ENCODE data around the gene ENTHD1. TPM values are rescaled to one million over a fixed set of nuclear protein-coding genes. Genes with fewer than 3 reads are reported as not detected.
"Not testable (repeated sequence)": the region's sequence is repeated elsewhere in the genome, so short reads cannot be mapped to it uniquely, and the experiment has no call there.

ENTHD1 gene
- total RNA-seq, 1 donor from 2014 or later = not detected

DNA sequence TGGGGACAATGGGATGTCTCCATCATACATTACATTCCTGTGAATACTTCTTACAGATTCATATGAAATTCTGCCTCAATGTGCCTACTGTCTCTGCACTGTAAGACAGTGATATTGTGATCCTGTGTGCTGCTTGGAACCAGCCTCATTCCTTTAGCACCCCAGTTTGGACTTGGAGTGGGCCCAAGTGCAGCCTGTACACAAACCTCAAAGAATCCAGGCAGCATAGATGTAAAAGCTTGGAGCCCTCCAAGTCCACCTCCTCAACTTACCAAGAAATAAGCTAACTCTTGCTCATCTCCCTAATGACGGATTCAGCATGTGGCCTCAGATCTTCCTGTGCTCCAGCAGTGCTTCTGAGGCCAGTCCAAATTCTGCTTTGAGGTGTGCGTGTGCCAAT, 31.7 kb upstream of the ENTHD1 start:
- no peak for DNase-seq (ENCODE audit: low spot score)

DNA sequence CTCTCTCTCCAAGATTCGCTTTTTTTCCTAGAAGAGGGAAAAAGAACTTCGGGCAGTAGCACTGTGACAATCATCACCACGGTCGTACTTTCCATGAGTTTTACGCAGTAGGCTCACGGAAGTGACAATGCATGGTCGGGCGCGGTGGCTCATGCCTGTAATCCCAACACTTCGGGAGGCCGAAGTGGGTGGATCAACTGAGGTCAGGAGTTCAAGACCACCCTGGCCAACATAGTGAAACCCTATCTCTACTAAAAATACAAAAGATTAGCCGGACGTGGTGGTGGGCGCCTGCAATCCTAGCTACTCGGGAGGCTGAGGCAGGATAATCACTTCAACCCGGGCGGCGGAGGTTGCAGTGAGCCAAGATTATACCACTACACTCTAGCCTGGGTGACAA, 30.7 kb upstream of the ENTHD1 start:
- no peak for DNase-seq (ENCODE audit: low spot score)

DNA sequence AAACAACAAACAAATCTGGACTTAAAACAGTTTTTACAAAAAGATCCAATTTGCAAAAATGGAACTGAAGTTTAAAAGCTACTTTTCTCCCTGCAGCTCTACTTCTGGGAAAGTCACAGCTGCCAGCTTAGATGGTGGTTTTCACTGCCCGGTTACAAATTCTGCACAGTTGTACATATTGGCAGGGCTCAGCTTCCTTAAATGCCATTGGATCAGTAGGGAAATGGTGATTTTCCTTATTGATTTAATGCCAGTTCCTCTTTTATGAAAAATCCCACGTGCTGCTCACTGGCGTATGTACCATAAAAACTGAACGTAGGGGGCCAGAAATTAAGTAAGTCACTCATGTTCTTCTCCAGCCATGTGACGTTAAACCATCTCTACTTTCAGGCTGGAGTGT, 30.1 kb upstream of the ENTHD1 start:
- DNase-seq (ENCODE audit: low spot score) = no peak

DNA sequence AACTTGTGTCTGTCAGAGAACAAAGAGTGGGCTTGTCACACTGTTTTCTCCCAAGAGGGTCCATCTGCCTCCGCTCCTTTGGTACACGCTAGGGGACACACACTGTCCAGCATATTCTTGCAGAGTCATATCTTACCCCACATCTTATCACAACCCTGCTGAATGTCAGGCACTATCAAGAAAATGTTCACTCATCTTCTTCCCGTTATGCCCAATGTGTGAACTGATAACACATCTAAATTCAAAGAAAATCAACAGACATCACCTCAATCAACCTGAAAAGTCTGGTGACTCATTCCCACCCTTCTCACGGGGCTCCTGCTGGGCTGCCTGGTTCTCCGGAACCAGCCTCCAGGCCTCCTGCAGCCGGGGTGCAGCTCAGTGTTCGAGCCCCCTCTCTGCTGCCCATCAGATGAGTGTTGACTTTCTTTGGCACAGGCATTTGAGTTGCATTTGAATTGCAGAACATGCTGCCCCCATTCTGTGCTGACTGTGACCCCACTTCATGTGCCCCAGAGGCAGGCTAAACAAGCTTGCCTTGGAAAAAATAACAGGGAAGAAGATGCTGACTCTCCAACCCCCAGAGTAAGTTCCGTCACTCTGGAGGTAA, 26.7 kb upstream of the ENTHD1 start:
- no peak for DNase-seq (ENCODE audit: low spot score)

DNA sequence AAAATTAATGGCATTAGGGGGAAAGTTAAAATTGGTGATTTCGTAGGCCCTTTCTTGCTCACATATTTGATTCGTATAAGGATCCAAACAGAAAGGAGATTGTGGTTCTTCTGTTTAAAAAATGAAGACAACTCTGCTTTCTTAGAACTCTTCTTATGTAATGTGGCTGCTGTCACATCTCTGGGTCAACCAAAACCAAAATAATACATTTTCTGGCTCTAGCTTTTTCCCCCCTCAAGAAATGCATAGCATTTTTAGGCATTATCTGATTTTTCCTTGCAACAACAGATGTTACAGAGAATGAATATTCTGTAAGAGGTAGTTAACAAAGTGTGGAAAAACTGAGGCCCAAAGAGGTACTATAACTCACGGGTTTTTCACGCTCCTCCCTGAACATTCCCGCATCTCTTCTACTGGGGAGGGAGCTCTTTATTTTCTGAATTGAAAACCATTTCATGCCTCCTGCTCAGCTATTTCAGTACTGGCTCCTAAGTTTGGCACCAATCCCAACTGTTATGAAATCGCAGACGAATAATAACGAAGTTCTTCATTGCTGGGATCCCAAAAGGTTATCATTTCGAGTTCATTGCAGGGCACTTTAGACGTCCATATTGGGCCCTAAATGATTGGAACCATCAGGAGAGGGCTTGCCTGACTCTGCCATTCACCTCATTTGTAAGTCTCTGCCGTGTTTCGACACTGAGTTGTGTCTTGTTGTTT, 24.4 kb upstream of the ENTHD1 start:
- DNase-seq (ENCODE audit: low spot score) = no peak

DNA sequence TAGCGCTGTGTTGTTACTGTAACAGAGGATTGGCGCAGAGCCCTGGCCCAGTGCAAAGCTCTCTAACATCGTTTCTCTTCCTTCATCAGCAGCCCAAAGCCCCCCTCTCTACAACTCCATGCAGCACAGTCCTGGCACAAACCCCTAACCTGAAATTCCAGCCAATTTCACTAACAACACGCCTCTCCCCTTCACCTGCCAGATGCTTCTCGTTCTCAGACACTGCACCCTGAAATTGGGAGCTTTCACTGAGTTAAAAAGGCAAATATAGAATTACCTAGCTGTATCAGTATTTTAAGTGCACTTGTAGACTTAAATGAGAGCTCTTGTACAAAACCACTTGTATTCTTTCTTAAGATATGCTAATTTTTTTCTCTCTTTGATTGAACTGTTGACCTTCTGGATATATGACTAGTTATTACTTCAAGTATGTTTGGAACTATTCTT, 23.7 kb upstream of the ENTHD1 start:
- DNase-seq (ENCODE audit: low spot score) = no peak

DNA sequence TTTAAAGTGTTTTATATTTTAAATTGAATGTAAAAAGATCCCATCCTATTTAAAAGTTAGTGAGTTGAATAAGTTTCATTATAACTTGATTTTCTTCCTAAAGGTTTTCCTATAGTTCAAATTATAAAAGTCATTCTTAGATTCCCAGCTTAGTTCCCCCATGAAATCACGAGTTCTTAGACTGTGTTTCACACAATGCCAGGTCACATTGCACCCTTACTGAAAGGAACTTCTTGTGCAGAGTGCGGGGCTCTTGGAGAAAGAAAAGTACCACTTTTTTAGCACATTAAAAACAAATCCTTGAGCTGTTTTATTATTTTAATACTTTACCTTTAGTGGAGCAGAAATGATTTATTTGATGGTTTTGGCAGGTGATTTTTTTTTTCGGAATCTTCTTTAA, 22.9 kb upstream of the ENTHD1 start:
- no peak for DNase-seq (ENCODE audit: low spot score)

DNA sequence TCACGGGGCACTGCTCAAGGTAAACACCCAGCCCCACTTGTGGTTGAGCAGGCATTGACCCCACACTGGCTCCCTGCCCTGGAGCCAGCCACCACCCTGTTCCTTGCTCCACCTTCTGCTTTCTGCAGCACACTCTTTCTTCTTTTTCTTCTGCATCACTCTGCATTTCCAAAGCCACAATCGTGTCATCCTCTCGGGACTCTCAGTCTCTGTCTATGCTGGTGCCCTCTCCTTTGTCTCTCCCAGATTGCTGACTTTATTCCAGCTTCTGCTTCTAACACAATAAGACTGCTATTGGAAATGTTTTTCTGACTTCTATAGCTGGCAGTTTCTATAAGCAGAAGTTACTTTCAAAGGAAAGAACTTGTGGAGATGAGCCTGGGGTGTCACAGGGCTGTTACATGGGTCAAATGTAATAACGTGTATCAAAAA, 21.8 kb upstream of the ENTHD1 start:
- DNase-seq (ENCODE audit: low spot score) = no peak

DNA sequence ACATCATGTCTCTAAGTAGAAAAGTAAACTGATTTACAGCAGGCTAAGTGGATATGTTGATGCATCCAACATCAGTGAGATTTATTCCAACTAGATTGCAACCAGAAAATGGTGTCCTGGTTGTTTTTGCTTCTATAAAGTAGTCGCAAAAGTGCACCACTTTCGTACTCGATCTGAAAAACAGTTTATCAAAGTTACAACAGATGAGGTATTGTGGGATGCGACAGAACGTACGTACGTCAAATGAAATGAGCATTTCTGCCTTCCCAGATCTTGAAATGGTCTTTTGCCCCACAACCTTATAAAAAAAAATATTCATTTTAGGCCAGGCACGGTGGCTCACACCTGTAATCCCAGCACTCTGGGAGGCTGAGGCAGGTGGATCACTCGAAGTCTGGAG, 21.0 kb upstream of the ENTHD1 start:
- DNase-seq (ENCODE audit: low spot score) = no peak

DNA sequence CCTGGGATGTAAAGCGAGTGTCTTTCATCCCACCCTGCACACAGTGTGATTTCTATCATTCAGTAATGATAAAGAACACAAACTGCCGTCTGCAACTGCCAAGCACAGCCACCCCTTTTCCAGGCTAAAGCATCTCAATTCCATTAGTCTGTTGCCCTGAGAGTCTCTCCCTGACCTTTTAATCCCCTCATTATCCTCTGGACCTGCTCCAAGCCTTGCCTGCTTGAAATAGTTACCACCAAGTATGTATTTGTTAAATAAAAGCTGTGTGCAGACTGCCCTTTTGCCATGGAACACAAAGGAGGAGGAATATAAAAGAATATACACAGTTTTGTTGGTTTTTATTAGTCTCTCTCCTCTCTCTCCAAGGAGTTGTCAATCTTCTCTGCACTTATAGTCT, 20.3 kb upstream of the ENTHD1 start:
- no peak for DNase-seq (ENCODE audit: low spot score)

DNA sequence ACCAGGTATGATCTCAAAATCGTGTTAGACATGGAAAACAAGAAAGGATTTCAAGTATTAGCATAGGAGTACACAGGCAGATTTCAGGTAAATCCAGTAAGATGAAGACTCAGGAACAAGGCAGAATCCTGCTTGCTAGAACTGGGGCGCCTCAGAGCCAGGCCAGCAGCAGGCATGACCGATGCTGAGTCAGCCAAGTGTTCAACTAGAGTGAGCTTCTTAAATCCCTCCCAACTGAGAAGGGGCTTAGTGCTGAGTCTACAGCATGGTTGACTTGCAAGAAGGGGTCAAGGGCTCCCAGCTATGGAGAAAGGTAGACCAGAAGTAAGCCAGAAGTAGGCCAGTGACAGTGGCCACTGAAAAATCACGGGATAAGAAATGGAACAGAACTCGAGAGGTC, 19.8 kb upstream of the ENTHD1 start:
- no peak for DNase-seq (ENCODE audit: low spot score)

DNA sequence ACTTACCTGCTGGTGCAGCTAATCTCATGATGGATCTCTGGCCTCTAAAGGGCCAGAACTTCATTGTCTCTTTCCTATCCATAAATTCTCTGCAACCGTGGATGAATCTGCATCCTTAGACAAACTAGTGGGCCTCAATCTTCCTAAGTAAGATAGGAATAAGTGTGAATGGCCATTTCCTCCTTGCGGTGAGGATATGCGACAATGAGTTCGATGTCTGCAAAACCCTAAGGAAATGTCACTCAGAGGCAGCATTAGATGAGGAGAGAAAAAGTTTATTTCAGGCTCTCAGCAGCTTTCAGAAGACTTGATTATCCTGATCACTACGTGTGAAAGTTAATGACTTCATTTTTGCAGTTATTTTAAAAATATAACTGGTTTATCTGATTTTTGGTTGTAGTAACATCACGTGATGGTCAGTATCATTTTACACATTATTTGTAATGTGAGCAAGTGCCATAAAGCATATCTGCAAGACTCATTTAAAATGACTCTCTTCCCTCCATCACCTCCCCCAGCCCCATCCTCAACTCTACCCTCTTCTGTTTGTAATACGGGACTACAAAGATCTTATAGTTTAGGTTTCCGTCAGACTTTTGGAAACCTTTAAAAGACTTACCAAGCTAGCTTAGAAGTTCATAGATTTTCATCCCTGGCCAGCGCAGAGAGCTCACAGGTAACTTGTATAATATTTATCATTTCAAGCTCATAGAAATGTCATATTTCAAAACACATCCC, 17.5 kb upstream of the ENTHD1 start:
- no peak for DNase-seq (ENCODE audit: low spot score)

DNA sequence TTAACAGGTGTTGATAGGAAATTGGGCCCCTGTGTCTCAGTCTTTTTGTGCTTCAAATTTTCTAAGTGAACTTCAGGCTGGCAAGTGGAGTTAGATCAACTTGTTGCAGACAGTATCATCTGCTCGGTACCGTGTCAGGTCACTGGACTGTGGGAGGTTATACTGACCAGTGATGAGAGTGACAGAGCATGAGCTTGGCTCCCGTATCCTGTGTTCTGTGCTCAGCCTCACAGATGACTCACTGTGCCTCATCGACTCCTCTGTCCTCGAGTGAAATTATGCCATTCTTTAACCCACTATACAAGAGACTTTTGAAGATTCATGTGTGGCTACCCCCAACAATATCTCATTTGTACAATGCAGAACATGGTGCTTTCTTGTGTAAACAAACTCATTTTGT, 15.2 kb upstream of the ENTHD1 start:
- DNase-seq (ENCODE audit: low spot score) = no peak

DNA sequence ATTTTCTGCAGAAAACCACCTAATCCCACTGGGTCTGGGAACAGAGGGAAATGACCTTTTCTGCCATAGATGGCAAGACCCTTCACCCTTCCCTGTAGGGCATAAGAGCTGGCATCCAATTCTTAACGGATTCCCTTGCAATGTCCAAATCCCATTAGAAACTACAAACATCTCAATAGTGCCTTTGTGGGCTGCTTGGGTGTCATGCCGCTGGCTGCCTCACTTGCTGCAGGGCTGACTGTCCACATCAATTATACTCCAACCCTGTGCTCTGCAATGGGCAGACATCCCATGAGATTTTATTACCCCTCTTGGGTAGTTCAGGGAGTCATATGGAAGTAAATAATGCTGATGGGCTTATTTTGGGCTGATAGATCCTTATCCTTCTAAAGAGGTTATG, 14.6 kb upstream of the ENTHD1 start:
- no peak for DNase-seq (ENCODE audit: low spot score)

DNA sequence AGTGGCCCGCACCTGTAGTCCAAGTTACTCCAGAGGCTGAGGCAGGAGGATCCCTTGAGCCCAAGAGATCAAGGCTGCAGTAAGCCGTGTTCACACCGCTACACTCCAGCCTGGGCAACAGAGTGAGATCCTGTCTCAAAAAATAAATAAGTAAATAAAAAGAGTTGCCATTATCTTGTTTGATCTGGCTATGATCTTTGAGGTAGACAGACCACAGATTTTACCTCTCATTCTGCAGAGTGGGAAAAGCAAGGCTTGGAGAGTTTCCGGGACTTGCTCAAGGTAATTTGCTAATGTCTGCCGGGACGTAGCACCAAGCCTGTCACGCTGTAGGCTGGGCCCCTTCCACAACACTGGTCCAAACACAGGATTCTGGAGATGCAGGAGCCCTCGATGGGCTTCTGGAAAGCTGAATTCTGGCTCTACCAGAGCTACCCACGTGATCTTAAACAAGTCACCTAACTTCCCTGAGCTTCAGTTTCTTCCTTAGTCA, 14.1 kb upstream of the ENTHD1 start:
- no peak for DNase-seq (ENCODE audit: low spot score)

DNA sequence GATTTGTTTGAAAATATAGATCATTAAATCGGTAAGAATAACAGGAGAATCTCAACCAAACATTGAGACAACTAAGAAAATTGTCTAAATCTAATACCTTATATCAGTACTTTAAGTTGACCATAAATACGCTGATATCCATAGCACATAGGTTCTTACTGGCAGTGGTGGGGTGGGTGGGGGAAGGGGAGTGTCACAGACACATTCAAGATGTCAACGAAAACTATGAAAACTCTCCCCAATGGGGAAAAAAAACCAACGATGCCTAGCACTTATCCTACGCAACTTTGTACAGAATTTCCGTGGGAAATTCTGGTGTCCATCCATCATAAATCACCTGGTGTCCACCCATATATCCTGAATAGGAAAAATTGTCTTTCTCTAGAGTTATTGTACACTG, 13.5 kb upstream of the ENTHD1 start:
- DNase-seq (ENCODE audit: low spot score) = no peak

DNA sequence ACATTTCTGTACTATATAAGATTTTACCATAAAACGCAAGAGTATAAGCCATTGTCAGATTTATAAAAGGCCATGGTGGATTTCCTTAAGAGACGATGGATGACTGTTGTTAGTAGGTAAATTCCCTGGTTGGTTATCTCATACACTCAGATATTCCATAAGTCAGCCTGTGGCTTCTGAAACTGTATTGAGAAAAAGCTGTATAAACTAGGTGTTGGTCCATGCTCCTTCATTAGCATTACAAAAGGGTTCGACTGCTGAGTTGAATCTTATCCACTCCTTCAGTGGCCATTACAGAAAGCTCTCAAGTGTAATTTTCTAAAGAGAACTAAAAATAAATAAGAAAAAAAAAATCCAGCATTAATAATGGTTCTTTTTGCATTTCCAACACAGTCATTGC, 12.6 kb upstream of the ENTHD1 start:
- DNase-seq (ENCODE audit: low spot score) = no peak

DNA sequence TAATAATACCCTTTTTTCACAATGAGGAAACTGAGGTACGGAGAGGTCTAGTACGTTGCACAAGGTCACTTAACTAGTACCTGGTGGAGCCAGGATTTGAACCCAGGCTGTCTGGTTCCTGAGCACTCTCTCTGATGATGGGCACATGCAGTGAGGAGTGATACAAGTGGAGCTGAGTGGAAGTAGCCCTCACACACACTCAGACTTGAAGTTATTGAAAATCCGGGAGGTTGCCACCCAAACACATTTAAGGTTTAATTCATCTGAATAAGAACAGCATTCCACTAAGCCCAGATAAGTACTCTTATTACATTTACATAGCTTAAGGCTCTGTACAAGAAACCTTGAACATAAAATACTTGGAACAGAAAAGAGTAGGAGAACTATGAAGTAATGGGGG, 12.1 kb upstream of the ENTHD1 start:
- DNase-seq (ENCODE audit: low spot score) = no peak

DNA sequence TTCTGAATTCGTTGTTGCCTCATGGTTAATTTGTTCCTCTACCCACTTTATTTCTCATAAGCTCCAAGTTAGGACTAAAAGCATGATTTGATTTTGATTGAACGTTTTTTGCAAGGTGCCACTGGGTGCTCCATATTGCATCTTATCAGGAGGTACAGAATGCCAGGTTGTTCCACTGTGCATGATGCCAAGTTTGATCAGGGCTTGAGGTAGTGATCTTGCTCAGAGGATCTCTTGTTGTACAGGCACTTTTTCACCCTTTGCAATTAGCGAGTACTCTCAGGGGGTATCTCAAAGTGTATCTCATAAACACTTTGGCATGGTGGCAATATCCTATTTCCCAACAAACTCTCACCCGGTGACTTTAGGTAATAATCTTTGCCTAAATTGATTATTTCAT, 11.3 kb upstream of the ENTHD1 start:
- no peak for DNase-seq (ENCODE audit: low spot score)

DNA sequence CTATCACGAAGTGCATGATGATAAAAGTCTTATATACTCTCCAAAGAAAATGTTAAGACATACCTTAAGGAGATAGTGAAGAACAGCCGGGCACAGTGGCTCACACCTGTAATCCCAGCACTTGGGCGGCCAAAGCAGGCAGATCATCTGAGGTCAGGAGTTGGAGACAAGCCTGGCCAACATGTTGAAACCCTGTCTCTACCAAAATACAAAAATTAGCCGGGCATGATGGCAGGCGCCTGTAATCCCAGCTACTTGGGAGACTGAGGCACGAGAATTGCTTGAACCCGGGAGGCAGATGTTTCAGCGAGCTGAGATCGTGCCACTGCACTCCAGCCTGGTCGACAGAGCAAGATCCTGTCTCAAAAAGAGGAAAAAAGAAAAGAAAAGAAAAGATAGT, 10.5 kb upstream of the ENTHD1 start:
- DNase-seq (ENCODE audit: low spot score) = not testable (repeated sequence)

DNA sequence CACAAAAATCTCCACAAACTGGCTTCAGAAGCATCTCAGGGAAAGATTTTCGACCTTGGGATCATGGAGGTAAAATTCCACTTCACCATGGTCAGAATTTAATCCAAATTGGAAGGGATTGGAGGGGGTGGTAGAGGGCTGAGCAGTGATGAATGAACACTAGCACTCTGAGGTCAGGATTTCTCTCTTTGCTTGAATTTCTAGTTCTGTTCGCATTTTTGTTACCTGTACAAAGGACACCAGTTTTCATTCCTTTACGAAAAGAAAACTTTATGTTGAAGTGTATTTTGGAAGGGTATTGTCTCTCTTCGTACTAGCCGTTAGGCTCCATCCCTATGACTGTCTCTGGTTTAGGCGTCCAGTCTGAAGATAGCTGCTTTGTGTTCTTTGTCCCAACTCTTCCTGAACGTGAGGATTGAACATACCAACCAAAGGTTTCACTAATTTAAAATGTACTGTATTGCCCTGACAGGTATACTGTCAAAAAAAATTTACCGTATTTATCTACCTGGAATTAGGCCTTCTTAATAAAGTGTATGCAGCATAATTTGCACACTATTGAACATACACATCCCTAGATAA, 8.1 kb upstream of the ENTHD1 start:
- DNase-seq (ENCODE audit: low spot score) = no peak

Measured in mesenteric fat pad (tissue), 1 donor.